HL-60 (cell line): ENCODE data around the gene USF1.

ENCODE experiments used
- POLR2AphosphoS5 ChIP-seq: IDR thresholded peaks from 2 replicates; pipeline ENCODE4 v1.6.1; 2012; ENCODE audit warnings: low read depth
- TF ChIP-seq, protein P1 (sequence below): IDR thresholded peaks from one replicate; pipeline ENCODE4 v1.5.1; 2011; ENCODE audit warnings: low read length, control low read depth, inconsistent platforms; ENCODE audit not compliant: insufficient read depth
- TF ChIP-seq, protein P2 (sequence below): IDR thresholded peaks from 2 replicates; pipeline ENCODE4 v1.6.1; 2012; ENCODE audit warnings: low read depth; ENCODE audit not compliant: insufficient replicate concordance

DNA sequence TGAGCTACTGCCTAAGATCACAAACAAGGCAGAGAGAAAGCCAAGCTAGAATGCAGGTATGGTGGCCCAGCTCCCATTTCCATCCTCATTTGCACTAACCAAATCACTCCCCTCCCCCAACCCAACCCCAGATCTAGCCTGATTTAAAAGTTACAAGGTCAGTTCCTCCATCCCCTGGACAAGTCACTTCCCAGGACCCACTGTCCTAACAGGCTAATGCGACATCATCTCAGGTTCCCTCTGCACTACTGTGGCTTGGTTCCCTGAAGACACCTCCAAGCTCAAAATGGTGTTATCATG, 27.2 kb downstream of the USF1 start:
- TF ChIP-seq, protein P1, sequence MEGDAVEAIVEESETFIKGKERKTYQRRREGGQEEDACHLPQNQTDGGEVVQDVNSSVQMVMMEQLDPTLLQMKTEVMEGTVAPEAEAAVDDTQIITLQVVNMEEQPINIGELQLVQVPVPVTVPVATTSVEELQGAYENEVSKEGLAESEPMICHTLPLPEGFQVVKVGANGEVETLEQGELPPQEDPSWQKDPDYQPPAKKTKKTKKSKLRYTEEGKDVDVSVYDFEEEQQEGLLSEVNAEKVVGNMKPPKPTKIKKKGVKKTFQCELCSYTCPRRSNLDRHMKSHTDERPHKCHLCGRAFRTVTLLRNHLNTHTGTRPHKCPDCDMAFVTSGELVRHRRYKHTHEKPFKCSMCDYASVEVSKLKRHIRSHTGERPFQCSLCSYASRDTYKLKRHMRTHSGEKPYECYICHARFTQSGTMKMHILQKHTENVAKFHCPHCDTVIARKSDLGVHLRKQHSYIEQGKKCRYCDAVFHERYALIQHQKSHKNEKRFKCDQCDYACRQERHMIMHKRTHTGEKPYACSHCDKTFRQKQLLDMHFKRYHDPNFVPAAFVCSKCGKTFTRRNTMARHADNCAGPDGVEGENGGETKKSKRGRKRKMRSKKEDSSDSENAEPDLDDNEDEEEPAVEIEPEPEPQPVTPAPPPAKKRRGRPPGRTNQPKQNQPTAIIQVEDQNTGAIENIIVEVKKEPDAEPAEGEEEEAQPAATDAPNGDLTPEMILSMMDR: no peak
- TF ChIP-seq POLR2AphosphoS5: no peak
- TF ChIP-seq, protein P2, sequence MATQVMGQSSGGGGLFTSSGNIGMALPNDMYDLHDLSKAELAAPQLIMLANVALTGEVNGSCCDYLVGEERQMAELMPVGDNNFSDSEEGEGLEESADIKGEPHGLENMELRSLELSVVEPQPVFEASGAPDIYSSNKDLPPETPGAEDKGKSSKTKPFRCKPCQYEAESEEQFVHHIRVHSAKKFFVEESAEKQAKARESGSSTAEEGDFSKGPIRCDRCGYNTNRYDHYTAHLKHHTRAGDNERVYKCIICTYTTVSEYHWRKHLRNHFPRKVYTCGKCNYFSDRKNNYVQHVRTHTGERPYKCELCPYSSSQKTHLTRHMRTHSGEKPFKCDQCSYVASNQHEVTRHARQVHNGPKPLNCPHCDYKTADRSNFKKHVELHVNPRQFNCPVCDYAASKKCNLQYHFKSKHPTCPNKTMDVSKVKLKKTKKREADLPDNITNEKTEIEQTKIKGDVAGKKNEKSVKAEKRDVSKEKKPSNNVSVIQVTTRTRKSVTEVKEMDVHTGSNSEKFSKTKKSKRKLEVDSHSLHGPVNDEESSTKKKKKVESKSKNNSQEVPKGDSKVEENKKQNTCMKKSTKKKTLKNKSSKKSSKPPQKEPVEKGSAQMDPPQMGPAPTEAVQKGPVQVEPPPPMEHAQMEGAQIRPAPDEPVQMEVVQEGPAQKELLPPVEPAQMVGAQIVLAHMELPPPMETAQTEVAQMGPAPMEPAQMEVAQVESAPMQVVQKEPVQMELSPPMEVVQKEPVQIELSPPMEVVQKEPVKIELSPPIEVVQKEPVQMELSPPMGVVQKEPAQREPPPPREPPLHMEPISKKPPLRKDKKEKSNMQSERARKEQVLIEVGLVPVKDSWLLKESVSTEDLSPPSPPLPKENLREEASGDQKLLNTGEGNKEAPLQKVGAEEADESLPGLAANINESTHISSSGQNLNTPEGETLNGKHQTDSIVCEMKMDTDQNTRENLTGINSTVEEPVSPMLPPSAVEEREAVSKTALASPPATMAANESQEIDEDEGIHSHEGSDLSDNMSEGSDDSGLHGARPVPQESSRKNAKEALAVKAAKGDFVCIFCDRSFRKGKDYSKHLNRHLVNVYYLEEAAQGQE: no peak
